Measurements from ENCODE around the gene RGS5.
"Not testable (repeated sequence)": the region's sequence is repeated elsewhere in the genome, so short reads cannot be mapped to it uniquely, and the experiment has no call there.

The RGS5 gene

DNA sequence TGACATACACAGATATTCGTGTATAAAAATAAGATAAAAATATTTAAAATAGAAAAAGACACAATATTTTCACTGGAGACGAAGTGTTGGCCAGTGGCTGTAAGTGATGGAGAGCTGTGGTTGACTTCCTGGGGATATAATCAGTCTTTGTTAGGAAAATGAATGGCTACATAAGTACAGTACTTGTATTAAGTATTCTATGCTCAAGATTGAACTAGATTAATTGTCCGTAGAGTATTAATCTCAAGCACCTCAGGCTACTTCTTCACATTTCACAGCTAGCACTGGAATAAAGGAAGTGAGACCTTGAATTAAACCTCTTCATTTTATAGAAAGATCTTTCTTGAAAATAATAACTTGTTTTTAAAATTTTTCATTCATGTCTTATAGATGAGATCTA is 39.0 kb upstream of the RGS5 start:
- Histone ChIP-seq H3K4me3 (ENCODE audit: insufficient read depth, low read length, poor library complexity, severe bottlenecking) (no peak overlapping the region), H3K9me3 (ENCODE audit: insufficient read depth, low read length) (no peaks in the 10 kb centered on the region), H3K27me3 (ENCODE audit: low read length) (no peaks in the 10 kb centered on the region), H3K79me2 (ENCODE audit: insufficient read depth, low read length) (no peaks in the 10 kb centered on the region), H3K27ac (ENCODE audit: low read depth, low read length) (no peak overlapping the region), H3K9me2 (replicated peaks; ENCODE audit: insufficient read depth, low read length) (no peaks in the 10 kb centered on the region), H3F3A (ENCODE audit: insufficient read depth) (no peaks in the 10 kb centered on the region), H2AFZ (ENCODE audit: low read depth, low read length, severe bottlenecking) (no peak overlapping the region), H3K4me2 (ENCODE audit: low read depth, low read length, poor library complexity, severe bottlenecking) (no peak overlapping the region), H4K20me1 (ENCODE audit: low read depth, low read length) (no peaks in the 10 kb centered on the region), H3K9ac (ENCODE audit: low read length) (no peak overlapping the region), H3K36me3 (ENCODE audit: low read length) (no peaks in the 10 kb centered on the region)
- TF ChIP-seq EZH2phosphoT487 (conservative IDR thresholded peaks at IDR 0.05; ENCODE audit: low read length), result no peak
- TF ChIP-seq, protein P1, sequence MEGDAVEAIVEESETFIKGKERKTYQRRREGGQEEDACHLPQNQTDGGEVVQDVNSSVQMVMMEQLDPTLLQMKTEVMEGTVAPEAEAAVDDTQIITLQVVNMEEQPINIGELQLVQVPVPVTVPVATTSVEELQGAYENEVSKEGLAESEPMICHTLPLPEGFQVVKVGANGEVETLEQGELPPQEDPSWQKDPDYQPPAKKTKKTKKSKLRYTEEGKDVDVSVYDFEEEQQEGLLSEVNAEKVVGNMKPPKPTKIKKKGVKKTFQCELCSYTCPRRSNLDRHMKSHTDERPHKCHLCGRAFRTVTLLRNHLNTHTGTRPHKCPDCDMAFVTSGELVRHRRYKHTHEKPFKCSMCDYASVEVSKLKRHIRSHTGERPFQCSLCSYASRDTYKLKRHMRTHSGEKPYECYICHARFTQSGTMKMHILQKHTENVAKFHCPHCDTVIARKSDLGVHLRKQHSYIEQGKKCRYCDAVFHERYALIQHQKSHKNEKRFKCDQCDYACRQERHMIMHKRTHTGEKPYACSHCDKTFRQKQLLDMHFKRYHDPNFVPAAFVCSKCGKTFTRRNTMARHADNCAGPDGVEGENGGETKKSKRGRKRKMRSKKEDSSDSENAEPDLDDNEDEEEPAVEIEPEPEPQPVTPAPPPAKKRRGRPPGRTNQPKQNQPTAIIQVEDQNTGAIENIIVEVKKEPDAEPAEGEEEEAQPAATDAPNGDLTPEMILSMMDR (IDR thresholded peaks at IDR 0.05; ENCODE audit: insufficient read depth, low read length, poor library complexity, severe bottlenecking), result no peak

DNA sequence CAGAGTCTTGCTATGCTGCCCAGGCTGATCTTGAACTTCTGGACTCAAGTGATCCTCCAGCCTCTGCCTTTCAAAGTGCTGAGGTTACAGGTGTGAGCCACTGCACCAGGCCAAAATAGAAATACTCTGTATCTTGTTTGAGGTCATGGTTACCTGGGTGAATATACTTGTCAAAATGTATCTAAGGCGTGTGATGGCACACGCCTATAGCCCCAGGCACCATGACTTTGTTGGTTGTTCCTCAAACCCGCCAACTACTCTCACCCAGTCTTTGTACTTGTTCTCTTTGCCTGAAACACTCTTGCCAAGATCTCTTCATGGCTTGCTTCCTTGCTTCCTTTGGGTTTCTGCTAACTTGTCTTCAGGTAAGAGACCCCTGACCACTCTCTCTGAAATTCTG is 38.0 kb upstream of the RGS5 start:
- H3K4me3 ChIP-seq (ENCODE audit: insufficient read depth, low read length, poor library complexity, severe bottlenecking), result no peak overlapping the region
- no peaks in the 10 kb centered on the region for H3K9me3 ChIP-seq (ENCODE audit: insufficient read depth, low read length)
- H2AFZ ChIP-seq (ENCODE audit: low read depth, low read length, severe bottlenecking), result no peak overlapping the region
- no peaks in the 10 kb centered on the region for H3K79me2 ChIP-seq (ENCODE audit: insufficient read depth, low read length)
- H4K20me1 ChIP-seq (ENCODE audit: low read depth, low read length), result no peaks in the 10 kb centered on the region
- no peak overlapping the region for H3K9ac ChIP-seq (ENCODE audit: low read length)
- H3F3A ChIP-seq (ENCODE audit: insufficient read depth), result no peaks in the 10 kb centered on the region
- no peak overlapping the region for H3K27ac ChIP-seq (ENCODE audit: low read depth, low read length)
- no peaks in the 10 kb centered on the region for H3K27me3 ChIP-seq (ENCODE audit: low read length)
- TF ChIP-seq EZH2phosphoT487 (conservative IDR thresholded peaks at IDR 0.05; ENCODE audit: low read length), result no peak
- TF ChIP-seq, protein P1 (IDR thresholded peaks at IDR 0.05; ENCODE audit: insufficient read depth, low read length, poor library complexity, severe bottlenecking), result no peak
- H3K4me2 ChIP-seq (ENCODE audit: low read depth, low read length, poor library complexity, severe bottlenecking), result no peak overlapping the region
- no peaks in the 10 kb centered on the region for H3K9me2 ChIP-seq (replicated peaks; ENCODE audit: insufficient read depth, low read length)
- H3K36me3 ChIP-seq (ENCODE audit: low read length), result no peaks in the 10 kb centered on the region

DNA sequence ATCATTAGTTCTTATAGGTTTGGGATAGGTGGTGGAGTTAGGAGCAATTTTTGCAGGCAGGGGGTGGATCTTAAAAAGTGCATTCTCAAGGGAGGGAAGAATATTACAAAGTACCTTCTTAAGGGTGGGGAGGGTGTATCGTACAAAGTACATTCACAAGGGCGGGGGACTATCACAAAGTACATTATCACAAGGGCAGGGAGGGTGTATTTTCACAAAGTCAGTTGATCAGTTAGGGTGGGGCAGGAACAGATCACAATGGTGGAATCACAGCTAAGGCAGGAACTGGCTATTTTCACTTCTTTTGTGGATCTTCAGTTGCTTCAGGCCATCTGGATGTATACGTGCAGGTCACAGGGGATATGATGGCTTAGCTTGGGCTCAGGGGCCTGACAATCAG is 30.9 kb upstream of the RGS5 start:
- not testable (repeated sequence) for H3K27ac ChIP-seq (ENCODE audit: low read depth, low read length); H3K79me2 ChIP-seq (ENCODE audit: insufficient read depth, low read length); H3K9me2 ChIP-seq (replicated peaks; ENCODE audit: insufficient read depth, low read length); H3K4me3 ChIP-seq (ENCODE audit: insufficient read depth, low read length, poor library complexity, severe bottlenecking); H3K9me3 ChIP-seq (ENCODE audit: insufficient read depth, low read length); H3K36me3 ChIP-seq (ENCODE audit: low read length); H3K4me2 ChIP-seq (ENCODE audit: low read depth, low read length, poor library complexity, severe bottlenecking); H4K20me1 ChIP-seq (ENCODE audit: low read depth, low read length); H3F3A ChIP-seq (ENCODE audit: insufficient read depth); H3K27me3 ChIP-seq (ENCODE audit: low read length); H2AFZ ChIP-seq (ENCODE audit: low read depth, low read length, severe bottlenecking); H3K9ac ChIP-seq (ENCODE audit: low read length)

DNA sequence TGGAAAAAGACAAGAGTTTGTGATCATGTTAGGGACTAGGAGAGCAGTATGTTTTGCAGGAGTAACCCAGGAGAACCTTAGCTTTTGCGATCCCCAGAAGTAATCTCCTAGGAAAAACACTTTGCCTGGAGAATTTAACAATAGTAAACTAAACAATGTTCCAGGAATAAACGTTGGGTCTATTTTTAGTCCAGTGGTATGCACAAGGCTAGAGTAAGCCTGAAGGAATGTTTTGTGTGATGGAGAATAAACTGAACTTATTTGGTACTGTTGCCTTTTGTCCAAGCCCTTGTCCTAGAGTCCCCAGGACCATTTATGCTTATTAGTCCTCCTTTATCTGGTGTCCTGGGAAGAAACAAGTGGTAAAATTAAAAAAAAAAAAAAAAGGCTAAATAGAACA is 28.7 kb upstream of the RGS5 start:
- no peaks in the 10 kb centered on the region; the same call in 1 of the 2 replicates for H3K9me3 ChIP-seq (ENCODE audit: insufficient read depth, low read length)
- H3K9ac ChIP-seq (ENCODE audit: low read length), result no peak overlapping the region
- H2AFZ ChIP-seq (ENCODE audit: low read depth, low read length, severe bottlenecking), result no peak overlapping the region
- no peak overlapping the region for H3K27ac ChIP-seq (ENCODE audit: low read depth, low read length)
- H3F3A ChIP-seq (ENCODE audit: insufficient read depth), result no peaks in the 10 kb centered on the region
- no peak overlapping the region for H3K4me2 ChIP-seq (ENCODE audit: low read depth, low read length, poor library complexity, severe bottlenecking)
- no peaks in the 10 kb centered on the region for H3K9me2 ChIP-seq (replicated peaks; ENCODE audit: insufficient read depth, low read length)
- H3K27me3 ChIP-seq (ENCODE audit: low read length), result no peaks in the 10 kb centered on the region
- TF ChIP-seq EZH2phosphoT487 (conservative IDR thresholded peaks at IDR 0.05; ENCODE audit: low read length), result no peak
- TF ChIP-seq, protein P1 (IDR thresholded peaks at IDR 0.05; ENCODE audit: insufficient read depth, low read length, poor library complexity, severe bottlenecking), result no peak
- no peaks in the 10 kb centered on the region for H3K79me2 ChIP-seq (ENCODE audit: insufficient read depth, low read length)
- no peak overlapping the region for H3K4me3 ChIP-seq (ENCODE audit: insufficient read depth, low read length, poor library complexity, severe bottlenecking)
- H3K36me3 ChIP-seq (ENCODE audit: low read length), result no peaks in the 10 kb centered on the region
- no peaks in the 10 kb centered on the region for H4K20me1 ChIP-seq (ENCODE audit: low read depth, low read length)

All from SU-DHL-6 (cell line).